NOMO-1 treated with dmso at 0.1 percent for 144 hours (cell line): ENCODE measurements around the gene PHLDA3.
"Not testable (repeated sequence)": the region's sequence is repeated elsewhere in the genome, so short reads cannot be mapped to it uniquely, and the experiment has no call there.

Experiments
- DNase-seq: peaks from one replicate; lab custom pipeline; 2025; ENCODE audit not compliant: unreplicated experiment; lab: John Stamatoyannopoulos, UW

The PHLDA3 gene

DNA sequence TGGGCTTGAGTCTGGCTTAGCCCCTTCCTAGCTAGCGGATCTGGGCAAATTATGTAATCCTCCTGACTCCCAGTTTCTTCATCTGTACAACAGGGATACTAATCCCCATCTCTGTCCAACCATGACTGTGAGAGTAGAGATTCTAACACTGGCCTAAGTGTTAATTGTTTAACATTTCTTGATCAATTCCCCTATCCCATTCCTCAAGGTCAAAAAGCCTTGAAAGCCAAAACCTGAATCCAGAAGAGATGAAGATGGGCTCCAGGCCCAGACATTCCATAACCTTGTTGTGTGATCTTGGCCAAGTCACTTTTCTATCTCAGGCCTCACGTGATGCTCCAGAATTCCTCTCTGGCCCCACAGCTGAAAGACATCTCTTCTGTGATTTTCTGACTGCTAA, 18.8 kb upstream of the PHLDA3 start:
- DNase-seq = no peak

DNA sequence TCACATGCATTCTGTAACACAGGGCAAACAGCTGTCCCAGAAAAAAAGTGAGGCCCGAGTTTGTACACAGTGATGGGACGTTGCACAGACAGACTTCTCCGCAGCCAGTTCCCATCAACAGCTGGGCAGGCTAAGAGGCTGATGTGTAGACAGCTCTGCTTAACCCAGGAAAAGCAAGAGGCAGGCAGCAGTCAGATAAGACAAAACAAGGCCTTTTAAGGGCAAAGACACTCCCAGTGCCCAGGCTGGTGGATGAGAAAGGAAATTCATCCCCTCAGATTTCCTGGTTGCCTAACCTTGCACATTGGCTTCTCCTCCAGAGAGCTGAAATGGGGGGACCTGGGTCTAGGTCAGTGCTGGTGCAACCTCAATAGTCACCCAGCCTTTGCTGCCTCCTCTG, 17.2 kb upstream of the PHLDA3 start:
- DNase-seq = no peak

DNA sequence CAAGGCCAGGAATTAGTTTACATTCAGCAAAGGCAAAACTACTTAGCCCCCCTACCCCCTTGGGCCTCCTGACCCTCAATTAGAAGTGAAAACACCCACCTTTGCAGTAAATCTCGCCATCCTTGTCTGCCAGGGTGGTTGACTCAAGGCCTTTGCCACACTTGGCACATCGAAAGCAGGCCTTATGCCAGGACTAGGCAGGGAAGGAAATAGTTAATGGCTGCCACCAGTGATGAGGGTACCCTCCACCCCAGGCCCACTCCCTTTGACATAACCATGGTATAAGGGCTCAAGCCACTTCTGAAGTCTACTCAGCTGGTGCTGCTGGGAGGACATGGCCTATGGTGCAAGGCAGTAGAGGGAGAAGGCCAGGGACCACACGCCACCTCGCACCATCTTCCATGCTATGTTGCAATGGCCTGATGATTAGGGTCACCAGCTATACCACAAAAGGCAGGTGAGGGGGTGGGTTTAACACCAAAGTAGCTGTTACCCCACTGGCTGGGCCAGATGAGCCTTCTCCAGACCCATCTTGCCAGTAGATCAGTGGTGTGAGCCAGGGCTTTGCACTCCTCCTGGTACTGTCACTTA, 16.3 kb upstream of the PHLDA3 start:
- DNase-seq = no peak

DNA sequence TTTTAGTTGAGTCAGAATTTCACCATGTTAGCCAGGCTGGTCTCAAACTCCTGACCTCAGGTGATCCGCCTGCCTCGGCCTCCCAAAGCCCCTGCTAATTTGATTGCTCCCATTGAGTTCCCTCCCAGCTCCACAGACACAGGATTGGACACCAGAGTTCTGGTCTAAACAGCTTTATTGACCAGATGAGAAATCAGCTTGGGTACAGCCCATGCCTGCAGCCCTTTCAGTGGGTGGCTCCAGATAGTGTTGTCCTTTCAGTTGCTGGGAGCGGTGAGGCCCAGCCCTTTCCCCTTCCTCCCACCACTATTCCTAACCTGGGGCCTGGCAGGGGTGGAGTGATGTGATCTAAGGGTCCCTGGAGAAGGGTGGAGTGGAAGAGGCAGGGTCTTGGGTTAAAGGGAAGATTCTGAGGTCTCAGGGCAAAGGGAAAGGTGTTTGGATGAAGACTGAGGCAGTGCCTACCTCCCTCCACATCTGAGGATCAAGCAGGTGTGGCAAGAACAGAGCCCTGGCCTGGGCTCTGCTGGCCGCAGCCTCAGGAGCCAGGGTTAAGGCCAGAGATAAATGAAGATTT, 14.5 kb upstream of the PHLDA3 start:
- no peak for DNase-seq

DNA sequence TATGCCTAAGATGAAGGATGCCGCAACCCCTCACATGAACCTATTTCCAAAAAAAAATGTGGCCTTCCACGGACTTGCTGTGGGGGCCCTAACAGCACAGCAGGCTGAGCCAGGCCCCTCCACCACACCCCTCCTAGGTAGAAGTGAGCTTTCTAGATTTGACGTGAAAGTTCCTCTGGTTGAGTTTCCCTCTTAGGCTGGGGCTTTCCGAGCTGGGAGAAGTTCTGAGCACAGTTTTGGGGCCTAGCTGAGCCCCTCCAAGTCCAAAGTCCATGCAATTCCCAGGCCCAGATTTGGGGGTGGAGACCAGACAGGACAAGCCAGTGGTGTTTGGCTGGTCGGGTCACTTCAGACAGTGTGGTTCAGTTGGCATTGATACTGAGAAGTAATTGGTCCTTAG, 13.8 kb upstream of the PHLDA3 start:
- no peak for DNase-seq

DNA sequence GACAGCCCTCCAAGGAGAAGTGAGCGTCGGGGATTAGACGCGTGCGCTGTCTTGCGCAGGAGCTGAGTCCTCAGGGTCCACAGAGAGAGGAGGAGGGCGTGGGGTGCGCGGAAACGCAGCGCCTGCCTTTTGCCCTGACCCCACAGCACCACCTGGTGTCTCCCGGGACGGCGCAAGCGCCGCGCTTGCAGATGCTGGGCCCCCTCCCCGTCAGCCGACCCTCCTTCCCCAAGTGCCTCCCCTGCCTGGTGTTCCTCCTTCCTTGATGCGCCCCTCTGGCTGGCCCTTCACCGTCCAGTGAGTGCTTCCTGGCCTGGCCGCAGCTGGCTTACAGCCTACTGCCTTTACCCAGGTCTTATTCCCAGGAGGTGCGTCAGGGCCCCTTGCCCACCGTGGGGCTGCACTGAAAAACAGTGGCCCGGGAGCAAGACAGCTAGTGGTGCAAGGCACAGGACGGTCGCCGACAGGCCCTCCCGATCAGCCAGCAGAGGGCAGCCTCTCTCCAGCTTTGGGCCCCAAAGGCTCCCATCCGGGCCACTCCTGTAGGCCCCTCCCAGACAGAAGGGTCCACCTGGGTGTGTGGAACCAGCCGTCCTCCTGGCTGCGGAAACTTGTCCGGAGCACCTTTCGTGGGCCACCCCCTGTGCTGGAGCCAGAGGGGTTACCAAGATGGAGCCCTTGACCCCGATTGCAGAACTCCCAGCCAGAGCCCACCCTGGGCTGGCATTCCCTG, 12.9 kb upstream of the PHLDA3 start:
- DNase-seq = peak; percentile 79

DNA sequence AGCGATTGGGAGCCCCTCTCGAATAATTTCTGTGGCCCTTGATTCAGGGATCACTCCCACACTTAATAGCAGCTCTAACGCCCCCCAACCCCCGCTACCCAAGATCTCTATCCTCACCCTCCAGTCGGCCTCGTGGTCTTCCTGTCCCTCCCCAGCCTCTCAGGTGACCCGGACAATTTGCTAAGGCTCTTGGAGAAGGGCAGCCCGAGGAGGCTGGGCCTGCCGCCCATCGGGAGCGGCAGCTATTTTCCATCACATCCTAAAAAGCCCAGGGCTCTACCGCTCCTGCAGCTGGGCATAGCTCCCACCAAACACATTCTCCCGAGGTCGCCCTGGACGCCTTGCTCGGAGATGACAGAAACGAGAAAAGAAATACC, 12.0 kb upstream of the PHLDA3 start:
- no peak for DNase-seq

DNA sequence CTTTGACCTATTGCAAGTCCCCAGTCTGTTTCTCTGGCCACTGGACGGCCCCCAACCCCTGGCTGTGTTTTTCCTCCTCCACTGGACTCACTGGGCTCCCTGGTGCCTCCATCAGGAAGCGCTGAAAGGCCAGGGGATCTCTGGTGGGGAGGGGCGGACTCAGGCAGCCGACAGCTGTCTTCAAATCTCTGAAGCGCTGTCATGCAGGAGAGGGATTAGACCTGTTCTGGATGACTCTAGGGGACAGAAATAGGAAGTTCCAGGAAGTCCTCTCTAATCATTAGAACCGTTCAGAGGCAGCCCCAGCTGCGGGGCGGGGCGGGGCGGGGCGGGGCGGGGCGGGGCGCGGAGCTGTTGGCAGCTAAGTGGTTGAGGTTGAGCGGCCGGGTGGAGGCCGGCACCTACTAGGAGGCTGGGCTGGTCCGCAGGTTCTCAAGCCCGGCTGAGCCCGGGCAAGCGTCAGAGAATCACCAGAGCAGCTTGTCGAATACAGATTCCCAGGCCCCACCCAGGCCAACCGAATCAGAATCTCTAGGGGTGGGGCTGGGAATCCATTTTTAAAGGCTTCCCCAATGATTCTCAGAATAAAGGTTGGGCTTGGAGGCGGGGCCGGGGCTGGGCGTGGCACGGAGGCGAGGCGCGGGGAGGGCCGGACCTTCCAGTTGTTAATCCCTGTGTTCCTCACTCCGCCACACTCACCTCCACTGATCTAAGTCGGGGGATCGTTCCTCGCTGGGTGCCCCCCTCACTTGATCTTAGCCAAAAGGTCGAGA, 11.4 kb upstream of the PHLDA3 start:
- peak; percentile 89 for DNase-seq

DNA sequence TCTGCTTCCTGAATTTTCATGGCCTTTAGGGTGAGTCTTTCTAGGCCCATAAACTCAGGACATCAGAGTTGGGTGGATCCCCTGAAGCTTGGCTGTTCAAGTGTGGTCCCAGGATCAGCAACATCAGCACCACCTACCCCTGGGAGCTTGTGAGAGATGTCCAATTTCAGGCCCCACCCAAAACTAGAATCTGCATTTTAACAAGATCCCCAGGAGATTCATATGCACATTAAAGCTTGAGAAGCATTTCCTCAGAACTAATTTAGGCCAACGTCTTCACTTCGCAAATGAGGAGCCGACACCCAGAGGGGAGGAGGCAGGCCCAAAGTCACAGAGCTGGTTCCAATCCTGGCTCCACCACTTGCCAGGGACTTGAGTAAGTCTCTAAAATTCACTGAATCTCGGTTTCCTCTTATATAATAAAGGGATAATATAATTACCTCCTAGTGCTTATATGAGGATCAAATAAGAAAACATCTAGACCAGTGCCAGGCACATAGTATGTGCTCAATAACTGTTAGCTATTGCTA, 10.3 kb upstream of the PHLDA3 start:
- DNase-seq = no peak

DNA sequence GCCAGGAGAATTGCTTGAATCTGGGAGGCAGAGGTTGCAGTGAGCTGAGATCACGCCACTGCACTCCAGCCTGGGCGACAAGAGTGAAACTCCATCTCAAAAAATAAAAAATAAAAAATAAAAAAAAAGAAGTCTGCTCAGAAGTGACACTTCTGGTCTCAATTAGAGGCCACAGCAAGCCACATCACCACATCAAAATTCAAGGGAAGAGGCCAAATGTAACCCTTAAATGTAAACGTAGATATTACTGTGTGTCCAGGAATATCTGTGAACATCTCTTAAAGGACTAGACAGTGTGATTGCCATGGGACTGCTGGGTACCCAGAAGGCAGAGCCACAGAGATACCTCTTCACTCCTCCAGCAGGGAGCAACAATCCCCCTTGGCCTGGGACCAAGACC, 9.7 kb upstream of the PHLDA3 start:
- not testable (repeated sequence) for DNase-seq

DNA sequence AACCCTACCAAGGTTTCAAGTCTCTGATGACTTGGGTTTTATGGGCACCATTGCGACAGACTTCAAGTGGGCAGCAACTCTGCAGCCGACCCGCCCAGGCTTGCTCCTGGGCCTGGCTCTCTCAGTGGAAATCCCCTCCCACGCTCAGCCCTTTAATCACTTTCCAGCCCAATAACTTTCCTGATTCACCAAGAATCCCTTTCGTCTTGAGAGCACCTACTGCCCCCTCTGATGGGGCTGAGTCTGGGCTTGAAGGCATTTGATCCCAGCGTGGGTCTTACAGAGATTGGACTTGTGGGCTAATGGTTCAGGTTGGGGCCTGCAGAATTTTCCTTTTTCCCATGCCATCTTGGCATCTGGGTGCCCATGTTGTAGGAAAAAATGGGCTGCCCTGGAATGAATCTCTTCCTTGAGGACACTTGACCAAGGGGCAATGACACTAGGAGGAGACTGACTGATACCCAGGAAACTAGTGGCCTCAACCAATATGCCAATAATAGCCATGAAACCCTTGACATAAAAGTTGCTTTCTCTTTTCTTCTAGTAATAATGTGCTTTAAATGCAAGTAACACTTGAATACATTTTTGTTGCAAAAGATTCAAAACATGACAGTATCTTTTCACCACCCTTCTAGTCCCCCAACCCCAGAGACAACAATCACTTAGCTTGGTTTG, 7.8 kb upstream of the PHLDA3 start:
- DNase-seq = no peak

DNA sequence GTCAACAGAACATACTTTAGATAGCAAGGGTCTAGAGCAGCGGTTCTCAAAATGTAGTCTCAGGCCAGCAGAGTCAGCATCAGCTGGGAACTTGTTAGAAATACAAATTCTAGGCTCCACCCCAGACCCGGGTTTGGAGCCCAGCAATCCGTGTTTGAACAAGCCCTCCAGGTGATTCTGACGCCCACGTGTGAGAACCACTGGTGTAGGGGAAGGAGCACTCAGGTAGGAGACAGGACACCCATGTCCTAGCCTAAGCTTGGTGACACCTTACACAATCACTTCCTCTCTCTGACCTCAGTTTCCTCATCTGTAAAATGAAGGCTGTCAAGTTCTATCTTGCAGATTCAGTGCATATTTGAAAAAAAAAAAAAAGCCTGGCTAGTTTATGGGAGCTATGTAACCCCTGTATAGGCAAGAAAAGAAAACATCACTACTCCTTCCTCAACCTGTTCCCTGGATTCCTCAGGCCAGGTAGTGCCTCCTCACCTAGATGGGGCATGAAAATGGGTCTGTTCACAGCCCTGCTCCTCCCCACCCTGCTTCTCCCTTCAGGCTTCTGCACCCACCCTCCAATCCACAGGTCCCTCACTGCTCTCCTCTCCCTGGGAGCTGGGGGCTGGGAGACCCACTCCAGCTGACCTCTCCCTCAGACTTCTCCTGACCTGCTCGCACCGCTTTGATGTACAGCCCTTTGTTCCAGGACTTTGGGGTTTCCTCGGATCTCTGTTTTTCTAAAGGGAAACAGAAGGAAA, 7.1 kb upstream of the PHLDA3 start:
- DNase-seq = no peak

DNA sequence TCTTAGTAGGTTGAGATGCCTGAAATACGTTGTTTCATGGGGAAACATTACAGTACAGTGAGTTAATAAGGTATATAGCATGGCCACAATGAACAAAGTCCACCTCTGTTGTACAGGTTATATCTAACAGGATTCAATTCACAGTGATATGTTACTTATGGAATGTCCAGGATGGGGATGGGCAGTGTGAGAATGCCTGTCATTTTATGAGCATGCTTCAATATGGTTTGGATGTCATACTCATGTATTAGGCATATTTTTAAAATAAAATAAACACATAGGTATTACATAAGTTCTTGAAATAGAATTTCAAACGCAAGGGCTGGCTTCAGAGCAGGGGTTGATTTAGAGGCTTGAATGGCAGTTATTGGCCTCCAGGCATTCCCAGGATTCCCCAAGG, 6.1 kb upstream of the PHLDA3 start:
- no peak for DNase-seq

DNA sequence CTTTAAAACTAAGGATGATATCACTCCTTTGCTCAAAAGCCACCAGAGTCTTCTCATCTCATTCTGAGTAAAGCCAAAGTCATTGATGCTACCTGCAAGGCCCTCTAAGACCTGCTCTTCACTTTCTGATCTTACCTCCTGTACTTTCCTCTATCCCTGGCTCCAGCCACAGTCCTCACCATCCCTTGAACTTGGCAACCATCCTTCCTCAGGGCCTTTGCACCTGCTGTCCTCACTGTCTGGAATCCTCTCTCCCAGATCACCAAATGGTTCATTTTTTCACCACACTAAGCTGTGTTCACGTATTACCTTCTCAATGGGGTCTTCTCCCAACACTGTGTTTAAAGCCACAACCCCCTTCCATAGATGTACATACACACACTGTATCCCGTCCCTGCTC, 4.3 kb upstream of the PHLDA3 start:
- no peak for DNase-seq

DNA sequence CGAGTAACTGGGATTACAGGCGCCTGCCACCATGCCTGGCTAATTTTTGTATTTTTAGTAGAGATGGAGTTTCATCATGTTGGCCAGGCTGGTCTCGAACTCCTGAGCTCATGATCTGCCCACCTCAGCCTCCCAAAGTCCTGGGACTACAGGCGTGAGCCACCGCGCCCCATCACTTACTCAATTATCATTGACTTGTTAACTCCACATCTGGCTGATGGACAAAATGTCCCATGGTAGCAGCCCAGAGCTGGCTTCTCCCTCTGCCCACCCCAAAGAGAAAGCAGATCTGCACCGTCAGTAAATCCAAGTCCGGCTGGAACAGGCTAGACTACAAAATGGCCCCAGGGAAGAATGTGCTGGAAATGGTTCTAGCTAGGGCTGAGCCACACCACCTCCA, 3.3 kb upstream of the PHLDA3 start:
- DNase-seq = not testable (repeated sequence)

DNA sequence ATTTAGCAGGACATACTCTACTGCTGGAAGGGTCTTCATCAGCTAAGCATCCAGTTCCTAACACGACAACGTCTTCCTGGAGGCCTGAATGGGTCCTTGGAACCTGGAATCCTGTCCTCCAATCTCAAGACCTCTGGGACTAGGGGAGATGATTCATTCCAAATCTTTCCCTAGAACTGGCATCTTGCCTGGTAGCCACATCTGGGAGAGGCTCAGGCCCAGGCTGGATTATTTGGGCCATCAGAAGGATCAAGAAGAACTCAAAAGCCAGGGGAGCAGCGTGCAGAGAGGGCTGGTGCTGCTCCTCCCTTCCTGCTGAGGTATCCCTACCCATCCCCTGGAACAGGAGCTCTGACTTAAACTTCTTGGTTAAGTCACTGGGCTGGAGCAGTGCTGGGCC, 2.8 kb upstream of the PHLDA3 start:
- no peak for DNase-seq

DNA sequence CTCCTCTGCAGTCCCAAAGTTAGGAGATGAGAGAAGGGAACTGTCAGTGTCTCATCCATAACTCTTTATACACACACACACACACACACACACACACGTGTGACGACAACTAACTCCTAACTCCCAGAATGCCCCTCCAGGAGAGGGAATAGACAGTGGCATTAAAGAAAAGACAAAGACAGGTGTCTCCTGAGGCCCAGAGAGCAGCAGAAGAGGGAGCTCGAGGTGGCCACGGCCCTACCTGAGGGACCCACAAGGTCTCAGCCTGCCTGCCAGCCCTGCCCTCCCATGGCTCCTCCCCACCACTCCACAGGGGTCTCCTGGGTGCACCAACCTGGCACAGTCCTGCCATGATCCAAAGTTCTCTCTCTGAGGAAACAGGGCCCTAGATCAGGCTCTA, 1.6 kb upstream of the PHLDA3 start:
- DNase-seq = no peak

DNA sequence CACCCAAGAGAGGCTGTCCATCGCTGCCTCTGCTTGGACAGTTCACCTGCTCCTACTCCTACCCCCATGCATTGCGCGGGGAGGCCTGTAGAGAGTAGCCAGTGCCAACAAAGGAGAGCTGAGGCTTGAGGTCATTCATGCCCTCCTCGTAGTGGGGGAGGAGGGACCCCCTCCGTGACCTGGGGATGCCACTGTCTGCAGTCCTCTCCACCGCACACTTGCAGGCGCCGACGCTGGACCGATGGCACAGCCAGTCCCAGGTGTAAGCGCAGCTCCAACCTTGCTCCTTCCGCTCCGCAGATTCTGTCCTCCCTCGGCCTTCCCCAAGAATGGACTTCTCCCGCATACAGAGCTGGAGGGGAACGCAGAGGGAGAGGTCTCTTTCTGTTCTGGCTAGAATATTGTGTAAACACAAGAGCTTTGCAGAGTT, 672 bp upstream of the PHLDA3 start:
- DNase-seq = no peak

DNA sequence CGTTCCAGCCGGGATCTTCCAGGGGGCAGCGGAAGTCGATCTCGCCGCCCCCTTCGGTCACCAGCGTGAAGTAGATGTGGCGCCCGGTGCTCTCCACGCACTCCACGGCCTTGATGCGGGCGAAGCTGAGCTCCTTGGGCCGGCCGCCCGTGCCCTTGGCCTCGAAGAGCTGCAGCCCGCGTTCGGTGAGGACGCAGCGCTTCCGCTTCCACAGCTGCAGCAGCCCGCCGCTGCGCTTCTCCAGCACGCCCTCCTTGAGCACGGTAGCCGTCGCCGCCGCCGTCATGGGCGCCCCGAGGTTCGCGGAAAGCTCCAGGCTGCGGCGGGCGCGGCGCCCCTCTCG, 516 bp downstream of the PHLDA3 start:
- no peak for DNase-seq

DNA sequence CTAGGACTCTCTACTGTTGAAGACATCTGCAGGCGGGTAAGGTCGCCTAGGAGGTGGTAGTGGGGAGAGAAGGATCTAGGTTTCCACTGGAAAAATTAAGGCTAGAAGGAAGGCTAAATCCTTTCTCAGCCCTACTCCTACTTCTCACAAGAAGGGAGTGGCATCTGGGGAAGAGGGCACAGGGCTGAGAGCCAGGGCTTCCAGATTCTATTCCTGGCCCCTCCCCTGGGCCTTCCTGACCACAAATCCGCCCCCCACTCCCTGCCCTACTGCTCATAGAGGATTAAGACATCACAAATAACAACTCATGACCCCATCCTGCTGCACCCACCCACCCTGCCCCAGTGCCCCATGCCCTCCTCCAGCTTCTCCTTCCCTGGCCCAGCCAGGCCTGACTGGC, 2.5 kb downstream of the PHLDA3 start:
- DNase-seq = no peak
